ENCODE measurements around the gene CELF4. TPM values are rescaled to one million over a fixed set of nuclear protein-coding genes. Genes with fewer than 3 reads are reported as not detected.
A peak's percentile ranks its signal among the peaks of the same experiment; 100 is the strongest.

The CELF4 gene
- total RNA-seq: 1 to 10 TPM in 1 of 2 donors, not detected in 1; 1.4 TPM

GRCh38 chr18:37565101-37565976 lies at the start of gene CELF4:
Gene CELF4, minus strand, starts transcription at chr18:37565798.
- peak within 1 kb of the TSS; percentile 24 for H3K4me3 ChIP-seq
- H3K27ac ChIP-seq: no peak within 1 kb of the TSS
- H3K36me3 ChIP-seq: no peaks in the 10 kb centered on the region
- no peak within 1 kb of the TSS for H3K9ac ChIP-seq (ENCODE audit: low read depth in 2 of 2, low read length in 2 of 2)
- H3K27me3 ChIP-seq: peaks cover 39% of the 10 kb centered on the region
- no peaks in the 10 kb centered on the region for H3K9me3 ChIP-seq
- intact Hi-C loops (cut with DNase I): no loop called here
- no peaks in the 10 kb centered on the region for H3K4me1 ChIP-seq
- DNase-seq: no peak
- TF ChIP-seq CTCF (IDR thresholded peaks at IDR 0.05): no peak

GRCh38 chr18:37613253-37613565 lies 47.6 kb upstream of the CELF4 start:
- H3K4me1 ChIP-seq: no peaks in the 10 kb centered on the region
- DNase-seq: no peak
- no peak for TF ChIP-seq CTCF (IDR thresholded peaks at IDR 0.05)
- H3K27ac ChIP-seq: no peak overlapping the region
- no peaks in the 10 kb centered on the region for H3K27me3 ChIP-seq
- no peak overlapping the region for H3K9ac ChIP-seq (ENCODE audit: low read depth in 2 of 2, low read length in 2 of 2)
- no peaks in the 10 kb centered on the region for H3K36me3 ChIP-seq
- no peak overlapping the region for H3K4me3 ChIP-seq
- H3K9me3 ChIP-seq: no peaks in the 10 kb centered on the region
- intact Hi-C loops (cut with DNase I): no loop called here

- H3K9ac ChIP-seq (ENCODE audit: low read depth in 2 of 2, low read length in 2 of 2): no peak overlapping the region
- intact Hi-C loops (cut with DNase I): no loop called here
- H3K27ac ChIP-seq: no peak overlapping the region
- no peaks in the 10 kb centered on the region for H3K9me3 ChIP-seq
- H3K27me3 ChIP-seq: no peaks in the 10 kb centered on the region
- no peaks in the 10 kb centered on the region for H3K36me3 ChIP-seq
- no peak for DNase-seq
- no peak overlapping the region for H3K4me3 ChIP-seq
- TF ChIP-seq CTCF (IDR thresholded peaks at IDR 0.05): no peak
- no peaks in the 10 kb centered on the region for H3K4me1 ChIP-seq
These were observed 47.1 kb upstream of the CELF4 start for GRCh38 chr18:37612524-37613252.

- Histone ChIP-seq H3K4me1 (no peaks in the 10 kb centered on the region), H3K9ac (ENCODE audit: low read depth in 2 of 2, low read length in 2 of 2) (no peak overlapping the region), H3K9me3 (no peaks in the 10 kb centered on the region), H3K27ac (no peak overlapping the region), H3K36me3 (no peaks in the 10 kb centered on the region), H3K27me3 (no peaks in the 10 kb centered on the region), H3K4me3 (no peak overlapping the region)
- no peak for DNase-seq
- TF ChIP-seq CTCF (IDR thresholded peaks at IDR 0.05): no peak
- intact Hi-C loops (cut with DNase I): no loop called here
These were observed 46.1 kb upstream of the CELF4 start for GRCh38 chr18:37611614-37612279.

GRCh38 chr18:37608876-37609275 lies 43.3 kb upstream of the CELF4 start:
- H3K27me3 ChIP-seq: no peaks in the 10 kb centered on the region
- no peaks in the 10 kb centered on the region for H3K4me1 ChIP-seq
- no peak overlapping the region for H3K9ac ChIP-seq (ENCODE audit: low read depth in 2 of 2, low read length in 2 of 2)
- H3K27ac ChIP-seq: no peak overlapping the region
- H3K4me3 ChIP-seq: no peak overlapping the region
- intact Hi-C loops (cut with DNase I): no loop called here
- DNase-seq: no peak
- H3K9me3 ChIP-seq: no peaks in the 10 kb centered on the region
- no peaks in the 10 kb centered on the region for H3K36me3 ChIP-seq
- TF ChIP-seq CTCF (IDR thresholded peaks at IDR 0.05): no peak

Measured in colonic mucosa (tissue), 4 donors.